Measurements from ENCODE around the gene MAN2A2. TPM values are rescaled to one million over a fixed set of nuclear protein-coding genes. Genes with fewer than 3 reads are reported as not detected.

Gene MAN2A2
- total and polyA plus RNA-seq, 2 donors (not counting 3 experiments of a cell fraction or from before 2014, with no cell fraction given): 60.9 to 77.7 TPM

GRCh38 chr15:90901175-90902039, 1.7 kb upstream of the MAN2A2 start:
- Histone ChIP-seq H3K27ac (ENCODE audit: insufficient read depth, low read depth, low read length) (peak overlapping the region; percentile 51), H3K27me3 (ENCODE audit: control insufficient read depth in 2 of 2, insufficient read depth in 2 of 2, low read length in 2 of 2) (no peaks in the 10 kb centered on the region), H3K4me1 (ENCODE audit: control insufficient read depth, extremely low read depth, insufficient read depth, low read length) (peaks cover 17% of the 10 kb centered on the region), H2AFZ (ENCODE audit: low read depth, low read length) (peak overlapping the region; percentile 94), H3K9me1 (replicated peaks; ENCODE audit: control insufficient read depth, extremely low read depth, insufficient read depth, low read length) (no peaks in the 10 kb centered on the region), H3K9ac (replicated peaks; ENCODE audit: extremely low read depth, insufficient read depth, low read length) (peak overlapping the region; percentile 58), H3K79me2 (ENCODE audit: control insufficient read depth, insufficient read depth, low read length) (peaks cover 4% of the 10 kb centered on the region), H3K36me3 (ENCODE audit: control insufficient read depth in 2 of 2, extremely low read depth in 1 of 2, insufficient read depth in 2 of 2, low read length in 2 of 2) (peaks cover 0 to 12% of the 10 kb centered on the region in 2 experiments), H3K9me3 (replicated peaks; ENCODE audit: control insufficient read depth, insufficient read depth, low read length) (no peaks in the 10 kb centered on the region), H3K4me3 (replicated peaks in 1 of 3; ENCODE audit: insufficient read depth in 1 of 3, low read depth in 1 of 3, low read length in 3 of 3) (peak overlapping the region in 1 of 3 experiments; percentile 63), H3K4me2 (ENCODE audit: insufficient read depth, low read length) (peak overlapping the region; percentile 92), H4K20me1 (replicated peaks; ENCODE audit: control insufficient read depth, extremely low read depth, insufficient read depth, low read length) (no peaks in the 10 kb centered on the region)
- TF ChIP-seq POLR2A (IDR thresholded peaks at IDR 0.05; ENCODE audit: low read depth, low read length): no peak
- TF ChIP-seq CTCF (IDR thresholded peaks at IDR 0.05; ENCODE audit: extremely low read depth in 1 of 2, insufficient read depth in 1 of 2, low read depth in 1 of 2, low read length in 2 of 2): no peak
- TF ChIP-seq JUN (IDR thresholded peaks at IDR 0.05; ENCODE audit: borderline replicate concordance, insufficient read depth, insufficient read length, low read depth): no peak
- TF ChIP-seq MAX (IDR thresholded peaks at IDR 0.05; ENCODE audit: insufficient read depth, insufficient read length): no peak
- no peak for TF ChIP-seq EZH2 (IDR thresholded peaks at IDR 0.05; ENCODE audit: borderline replicate concordance, low read depth, low read length, severe bottlenecking)
- TF ChIP-seq MYC (IDR thresholded peaks at IDR 0.05; ENCODE audit: low read depth, low read length): no peak
- TF ChIP-seq GATA2 (IDR thresholded peaks at IDR 0.05; ENCODE audit: insufficient read depth, insufficient read length, low read depth, low read length): no peak
- TF ChIP-seq FOS (IDR thresholded peaks at IDR 0.05; ENCODE audit: borderline replicate concordance, insufficient read depth, low read length): no peak
- FAIRE-seq (no peak), DNase-seq (ENCODE audit: low read depth, low spot score) (no peak)
- BruUV-seq (replicated peaks): no TSS peak
- ChIA-PET CTCF (interaction anchor here (1.1 to 7.3 kb wide), 3 partner anchors 31 to 611 kb away, joined by 3 to 57 read pairs (median 4); partner anchors contain the start of gene HDDC3), POLR2A (interaction anchor here (1.1 kb wide), 1 partner anchor 252 kb away, joined by 3 read pairs; no protein-coding TSS in a partner anchor)
- dilution Hi-C loops (cut with MboI; ENCODE audit: extremely low pct_ligation_motif_present, low sequenced_read_pairs): no loop called here
- intact Hi-C loops (cut with micrococcal nuclease): loop anchor here (1.0 kb wide), 1 partner anchor 30 kb away; no protein-coding TSS in a partner anchor
